Ovary (tissue), 9 donors: ENCODE results near the gene ANKS1B. TPM values are rescaled to one million over a fixed set of nuclear protein-coding genes. Genes with fewer than 3 reads are reported as not detected.

Experiments used
- DNase-seq, 5 donors: peaks; one replicate each; pipeline ENCODE4 v3.0.0-alpha.2; 2019 to 2020
- H3K27ac ChIP-seq, 2 donors: fragments of 200-600 bp; one replicate each; pipeline versions ENCODE4 v1.5.1 to v1.8.0; 2019 to 2022
- H3K27me3 ChIP-seq: fragments of 200-600 bp; one replicate; pipeline ENCODE4 v1.8.0; 2022
- H3K36me3 ChIP-seq: fragments of 200-600 bp; sonication (generic); one replicate; pipeline ENCODE4 v1.5.1; 2019
- H3K4me1 ChIP-seq: one replicate; pipeline ENCODE4 v1.8.1; 2013; ENCODE audit warnings: mild to moderate bottlenecking, moderate library complexity; ENCODE audit not compliant: insufficient read depth
- H3K4me3 ChIP-seq: fragments of 200-600 bp; sonication (generic); one replicate; pipeline ENCODE4 v1.5.1; 2017
- H3K9me3 ChIP-seq, 2 donors: fragments of 200-600 bp in 1 of 2; sonication (generic) in 1 of 2; one replicate each; pipeline versions ENCODE4 v1.5.1 to v1.8.1; 2013 to 2019; ENCODE audit warnings: mild to moderate bottlenecking in 1 of 2, moderate library complexity in 1 of 2
- EP300 ChIP-seq: sonication (generic); formaldehyde crosslinking; IDR thresholded peaks from one replicate; pipeline ENCODE4 v1.6.1; 2017; ENCODE audit warnings: antibody characterized with exemption
- POLR2A ChIP-seq: fragments of 450-650 bp; IDR thresholded peaks from one replicate; pipeline ENCODE4 v1.6.1; 2017; ENCODE audit warnings: antibody characterized with exemption, mild to moderate bottlenecking, moderate library complexity
- WGBS, 3 donors: extraction: QIAGEN DNeasy Blood & Tissue Kit in 1 of 3; methylation state at CpG; one replicate each; pipeline versions ENCODE4 v1.1.5 to v1.1.7; 2013 to 2017; 5-methylcytosine and 5-hydroxymethylcytosine counted together
- intact Hi-C, 4 donors: fragments of 100-400 bp; cut with DNase I; formaldehyde crosslinking; loops; one replicate each; pipeline versions ENCODE4 v1.11.0 to v1.15.1; 2022 to 2023
- polyA plus RNA-seq, 2 donors: library from polyadenylated mRNA; stranded (reverse); fragments of 200-250 nt in 1 of 2; fragments of 350-450 nt in 1 of 2; fragmentation: Illumina TruSeq in 1 of 2; extraction: RNeasy Lipid Tissue Mini Kit (QIAGEN cat#74804) in 1 of 2; gene quantifications; one replicate each; pipeline ENCODE4 v1.2.3, GENCODE V29; 2013 to 2014
- total RNA-seq, 7 donors: library from RNA; depleted of rRNA in 2 of 7; stranded (reverse); fragments of >200 nt in 2 of 7; fragmentation: NEBNext Ultra II Directional in 3 of 7; extraction: Animal tissue kit (Norgen Biotek cat#: 25700) in 3 of 7; gene quantifications; one replicate each; pipeline versions ENCODE4 v1.1.0 to v1.2.4, GENCODE V29; 2016 to 2023
- TF ChIP-seq, protein P1 (sequence below), 3 donors: fragments of 450-650 bp in 2 of 3; fragments of 200-600 bp in 1 of 3; IDR thresholded peaks; one replicate each; pipeline versions ENCODE4 v1.5.1 to v1.8.0; 2016 to 2022; ENCODE audit warnings: antibody characterized with exemption in 3 of 3, mild to moderate bottlenecking in 1 of 3
- donor health status: DM: no; HTN: no; CAD: no; lungs with moderate emphysema.
- donor health status: DM: no; HTN: no; CAD: no.
- donor health status: Bipolar disorder and iron deficiency.
- donor health status: DM: yes; HTN: yes; CAD: no.
- donor health status: DM: no; HTN: no; CAD: no.
- donor health status: DM: yes; HTN: yes; CAD: no.

Gene ANKS1B
- total and polyA plus RNA-seq, 9 donors, result 0.80 to 34.9 (median 7.7) TPM

- Histone ChIP-seq H3K36me3 (no peaks in the 10 kb centered on the region), H3K9me3 (no peaks in the 10 kb centered on the region), H3K27ac (no peak overlapping the region), H3K4me1 (no peaks in the 10 kb centered on the region), H3K27me3 (no peaks in the 10 kb centered on the region), H3K4me3 (no peak overlapping the region)
- no peak for DNase-seq
- intact Hi-C loops, result no loop called here
- 61 to 68% (median 62%) methylated on average over 4 of the region's 4 CpGs for WGBS, 3 donors
- TF ChIP-seq POLR2A, result no peak
- TF ChIP-seq EP300, result no peak
- TF ChIP-seq, protein P1, sequence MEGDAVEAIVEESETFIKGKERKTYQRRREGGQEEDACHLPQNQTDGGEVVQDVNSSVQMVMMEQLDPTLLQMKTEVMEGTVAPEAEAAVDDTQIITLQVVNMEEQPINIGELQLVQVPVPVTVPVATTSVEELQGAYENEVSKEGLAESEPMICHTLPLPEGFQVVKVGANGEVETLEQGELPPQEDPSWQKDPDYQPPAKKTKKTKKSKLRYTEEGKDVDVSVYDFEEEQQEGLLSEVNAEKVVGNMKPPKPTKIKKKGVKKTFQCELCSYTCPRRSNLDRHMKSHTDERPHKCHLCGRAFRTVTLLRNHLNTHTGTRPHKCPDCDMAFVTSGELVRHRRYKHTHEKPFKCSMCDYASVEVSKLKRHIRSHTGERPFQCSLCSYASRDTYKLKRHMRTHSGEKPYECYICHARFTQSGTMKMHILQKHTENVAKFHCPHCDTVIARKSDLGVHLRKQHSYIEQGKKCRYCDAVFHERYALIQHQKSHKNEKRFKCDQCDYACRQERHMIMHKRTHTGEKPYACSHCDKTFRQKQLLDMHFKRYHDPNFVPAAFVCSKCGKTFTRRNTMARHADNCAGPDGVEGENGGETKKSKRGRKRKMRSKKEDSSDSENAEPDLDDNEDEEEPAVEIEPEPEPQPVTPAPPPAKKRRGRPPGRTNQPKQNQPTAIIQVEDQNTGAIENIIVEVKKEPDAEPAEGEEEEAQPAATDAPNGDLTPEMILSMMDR (IDR thresholded peaks at IDR 0.05), result no peak
Observed at GRCh38 chr12:98955284-98955683, 1029.5 kb downstream of the ANKS1B start.

GRCh38 chr12:98954506-98954905, 1030.2 kb downstream of the ANKS1B start:
- intact Hi-C loops, result no loop called here
- H3K9me3 ChIP-seq, result no peaks in the 10 kb centered on the region
- no peak overlapping the region for H3K4me3 ChIP-seq
- 91 to 95% (median 93%) methylated on average over 1 of the region's 1 CpG for WGBS, 3 donors
- no peaks in the 10 kb centered on the region for H3K4me1 ChIP-seq
- DNase-seq, result no peak
- no peak overlapping the region for H3K27ac ChIP-seq
- no peaks in the 10 kb centered on the region for H3K27me3 ChIP-seq
- TF ChIP-seq, protein P1 (IDR thresholded peaks at IDR 0.05), result no peak
- TF ChIP-seq POLR2A (no peak), EP300 (no peak)
- H3K36me3 ChIP-seq, result no peaks in the 10 kb centered on the region

- no peaks in the 10 kb centered on the region for H3K9me3 ChIP-seq
- no peaks in the 10 kb centered on the region for H3K27me3 ChIP-seq
- DNase-seq, result no peak
- H3K27ac ChIP-seq, result no peak overlapping the region
- H3K4me1 ChIP-seq, result no peaks in the 10 kb centered on the region
- no peak overlapping the region for H3K4me3 ChIP-seq
- WGBS, 3 donors, result 85 to 88% (median 88%) methylated on average over 7 of the region's 7 CpGs
- no peaks in the 10 kb centered on the region for H3K36me3 ChIP-seq
- intact Hi-C loops, result no loop called here
- TF ChIP-seq EP300 (no peak), POLR2A (no peak)
- TF ChIP-seq, protein P1 (IDR thresholded peaks at IDR 0.05), result no peak
Observed at GRCh38 chr12:98951406-98951805, 1033.3 kb downstream of the ANKS1B start.

GRCh38 chr12:98948343-98948949, 1036.3 kb downstream of the ANKS1B start:
- Histone ChIP-seq H3K9me3 (no peaks in the 10 kb centered on the region), H3K4me1 (no peaks in the 10 kb centered on the region), H3K4me3 (no peak overlapping the region), H3K27ac (no peak overlapping the region), H3K36me3 (no peaks in the 10 kb centered on the region), H3K27me3 (no peaks in the 10 kb centered on the region)
- no peak for TF ChIP-seq POLR2A
- TF ChIP-seq EP300, result no peak
- TF ChIP-seq, protein P1 (IDR thresholded peaks at IDR 0.05), result no peak
- WGBS, 3 donors, result 37 to 45% (median 43%) methylated on average over 4 of the region's 4 CpGs
- intact Hi-C loops, result no loop called here
- no peak for DNase-seq
